HepG2 (cell line): ENCODE measurements around the gene GRIN3B. TPM values are rescaled to one million over a fixed set of nuclear protein-coding genes. Genes with fewer than 3 reads are reported as not detected.

Experiments used
- BRCA1 ChIP-seq: sonication (generic); formaldehyde crosslinking; IDR thresholded peaks from 2 replicates; pipeline ENCODE4 v1.4.0; 2020; ENCODE audit warnings: missing genetic modification reagents
- CC2D1A ChIP-seq: sonication (generic); formaldehyde crosslinking; IDR thresholded peaks from 2 replicates; pipeline ENCODE4 v1.8.1; 2023; ENCODE audit warnings: mild to moderate bottlenecking, missing genetic modification reagents
- EEA1 ChIP-seq: sonication (generic); formaldehyde crosslinking; IDR thresholded peaks from 2 replicates; pipeline ENCODE4 v1.5.1; 2020; ENCODE audit warnings: mild to moderate bottlenecking, missing genetic modification reagents, borderline replicate concordance
- ISX ChIP-seq: sonication (generic); formaldehyde crosslinking; conservative IDR thresholded peaks from 2 replicates; pipeline ENCODE4 v1.5.0; 2020; ENCODE audit warnings: missing genetic modification reagents
- MED8 ChIP-seq: sonication (generic); formaldehyde crosslinking; IDR thresholded peaks from 2 replicates; pipeline ENCODE4 v1.8.1; 2023; ENCODE audit warnings: mild to moderate bottlenecking, missing genetic modification reagents; ENCODE audit not compliant: insufficient replicate concordance
- NFKBIZ ChIP-seq: IDR thresholded peaks from 2 replicates; pipeline ENCODE4 v1.6.1; 2018; ENCODE audit warnings: missing genetic modification reagents, missing compliant biosample characterization
- PATZ1 ChIP-seq: sonication (generic); formaldehyde crosslinking; IDR thresholded peaks from 2 replicates; pipeline ENCODE4 v1.4.0; 2020; ENCODE audit warnings: missing genetic modification reagents
- PCBP1 ChIP-seq: fragments of 200-400 bp; formaldehyde crosslinking; IDR thresholded peaks from 2 replicates; pipeline ENCODE4 v1.6.1; 2017; ENCODE audit warnings: mild to moderate bottlenecking, low read depth, low read length, borderline replicate concordance
- ZNF10 ChIP-seq: sonication (generic); formaldehyde crosslinking; IDR thresholded peaks from 2 replicates; pipeline ENCODE4 v1.4.0; 2020; ENCODE audit warnings: mild to moderate bottlenecking, low read depth, missing genetic modification reagents, borderline replicate concordance
- ZNF264 ChIP-seq: sonication (generic); formaldehyde crosslinking; IDR thresholded peaks from 2 replicates; pipeline ENCODE4 v1.4.0; 2020; ENCODE audit warnings: missing genetic modification reagents
- ZNF768 ChIP-seq: sonication (generic); formaldehyde crosslinking; IDR thresholded peaks from 2 replicates; pipeline ENCODE4 v1.4.0; 2020; ENCODE audit warnings: missing genetic modification reagents
- polyA plus RNA-seq, 8 experiments: library from polyadenylated mRNA; depleted of rRNA in 3 of 8; stranded (reverse) in 7 of 8; unstranded in 1 of 8; fragments of >200 nt; fragmentation: Illumina TruSeq in 4 of 8; extraction: Trizol in 4 of 8; gene quantifications; 2 replicates each; pipeline versions ENCODE4 v1.2.1 to v1.2.3, GENCODE V29; 2011 to 2016; ENCODE audit warnings: low read depth in 4 of 8, missing spikeins in 1 of 8, mixed read lengths in 1 of 8; ENCODE audit not compliant: insufficient read depth in 1 of 8
- total RNA-seq, 5 experiments: library from RNA; depleted of rRNA; stranded (reverse); fragments of >200 nt; fragmentation: Illumina TruSeq; extraction: Trizol; gene quantifications; 2 replicates each; pipeline ENCODE4 v1.2.3, GENCODE V29; 2016; ENCODE audit warnings: low read depth in 1 of 5
- TF ChIP-seq, protein P1 (sequence below): sonication (generic); formaldehyde crosslinking; IDR thresholded peaks from 2 replicates; pipeline ENCODE4 v1.8.1; 2023; ENCODE audit warnings: missing genetic modification reagents, mild to moderate bottlenecking, borderline replicate concordance
- TF ChIP-seq, protein P2 (sequence below): sonication (generic); formaldehyde crosslinking; IDR thresholded peaks from 2 replicates; pipeline ENCODE4 v1.4.0; 2020; ENCODE audit warnings: missing genetic modification reagents
- TF ChIP-seq, protein P3 (sequence below): sonication (generic); formaldehyde crosslinking; IDR thresholded peaks from 2 replicates; pipeline ENCODE4 v1.4.0; 2020; ENCODE audit warnings: missing genetic modification reagents, borderline replicate concordance
- TF ChIP-seq, protein P4 (sequence below): sonication (generic); formaldehyde crosslinking; IDR thresholded peaks from 2 replicates; pipeline ENCODE4 v1.8.0; 2022; ENCODE audit warnings: missing genetic modification reagents, mild to moderate bottlenecking, moderate library complexity, borderline replicate concordance
- TF ChIP-seq, protein P5 (sequence below): sonication (generic); formaldehyde crosslinking; IDR thresholded peaks from 2 replicates; pipeline ENCODE4 v1.8.1; 2023; ENCODE audit warnings: mild to moderate bottlenecking, inconsistent platforms, moderate library complexity, missing genetic modification reagents, borderline replicate concordance

GRIN3B gene
- total and polyA plus RNA-seq, 2 of the 13 experiments (the other 11 are each of a cell fraction or from before 2014, with no cell fraction given), result 0.07 to 0.20 TPM

- TF ChIP-seq PATZ1, result peak; percentile 93
- TF ChIP-seq ISX (CRISPR knock-in tag), result no peak
- TF ChIP-seq EEA1 (CRISPR knock-in tag), result 0 out of 2 replicates have a peak, but pooled peaks have one; percentile 48
- TF ChIP-seq, protein P1, sequence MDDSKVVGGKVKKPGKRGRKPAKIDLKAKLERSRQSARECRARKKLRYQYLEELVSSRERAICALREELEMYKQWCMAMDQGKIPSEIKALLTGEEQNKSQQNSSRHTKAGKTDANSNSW (CRISPR knock-in tag), result no peak
- TF ChIP-seq MED8 (CRISPR knock-in tag), result no peak
- TF ChIP-seq PCBP1, result no peak
- TF ChIP-seq ZNF768 (CRISPR knock-in tag), result peak; percentile 41; the same call in 1 of the 2 replicates
- no peak for TF ChIP-seq ZNF264 (CRISPR knock-in tag)
- no peak for TF ChIP-seq BRCA1 (CRISPR knock-in tag)
- TF ChIP-seq CC2D1A (CRISPR knock-in tag), result no peak
- TF ChIP-seq, protein P2, sequence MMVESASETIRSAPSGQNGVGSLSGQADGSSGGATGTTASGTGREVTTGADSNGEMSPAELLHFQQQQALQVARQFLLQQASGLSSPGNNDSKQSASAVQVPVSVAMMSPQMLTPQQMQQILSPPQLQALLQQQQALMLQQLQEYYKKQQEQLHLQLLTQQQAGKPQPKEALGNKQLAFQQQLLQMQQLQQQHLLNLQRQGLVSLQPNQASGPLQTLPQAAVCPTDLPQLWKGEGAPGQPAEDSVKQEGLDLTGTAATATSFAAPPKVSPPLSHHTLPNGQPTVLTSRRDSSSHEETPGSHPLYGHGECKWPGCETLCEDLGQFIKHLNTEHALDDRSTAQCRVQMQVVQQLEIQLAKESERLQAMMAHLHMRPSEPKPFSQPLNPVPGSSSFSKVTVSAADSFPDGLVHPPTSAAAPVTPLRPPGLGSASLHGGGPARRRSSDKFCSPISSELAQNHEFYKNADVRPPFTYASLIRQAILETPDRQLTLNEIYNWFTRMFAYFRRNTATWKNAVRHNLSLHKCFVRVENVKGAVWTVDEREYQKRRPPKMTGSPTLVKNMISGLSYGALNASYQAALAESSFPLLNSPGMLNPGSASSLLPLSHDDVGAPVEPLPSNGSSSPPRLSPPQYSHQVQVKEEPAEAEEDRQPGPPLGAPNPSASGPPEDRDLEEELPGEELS (CRISPR knock-in tag), result no peak
- TF ChIP-seq, protein P3, sequence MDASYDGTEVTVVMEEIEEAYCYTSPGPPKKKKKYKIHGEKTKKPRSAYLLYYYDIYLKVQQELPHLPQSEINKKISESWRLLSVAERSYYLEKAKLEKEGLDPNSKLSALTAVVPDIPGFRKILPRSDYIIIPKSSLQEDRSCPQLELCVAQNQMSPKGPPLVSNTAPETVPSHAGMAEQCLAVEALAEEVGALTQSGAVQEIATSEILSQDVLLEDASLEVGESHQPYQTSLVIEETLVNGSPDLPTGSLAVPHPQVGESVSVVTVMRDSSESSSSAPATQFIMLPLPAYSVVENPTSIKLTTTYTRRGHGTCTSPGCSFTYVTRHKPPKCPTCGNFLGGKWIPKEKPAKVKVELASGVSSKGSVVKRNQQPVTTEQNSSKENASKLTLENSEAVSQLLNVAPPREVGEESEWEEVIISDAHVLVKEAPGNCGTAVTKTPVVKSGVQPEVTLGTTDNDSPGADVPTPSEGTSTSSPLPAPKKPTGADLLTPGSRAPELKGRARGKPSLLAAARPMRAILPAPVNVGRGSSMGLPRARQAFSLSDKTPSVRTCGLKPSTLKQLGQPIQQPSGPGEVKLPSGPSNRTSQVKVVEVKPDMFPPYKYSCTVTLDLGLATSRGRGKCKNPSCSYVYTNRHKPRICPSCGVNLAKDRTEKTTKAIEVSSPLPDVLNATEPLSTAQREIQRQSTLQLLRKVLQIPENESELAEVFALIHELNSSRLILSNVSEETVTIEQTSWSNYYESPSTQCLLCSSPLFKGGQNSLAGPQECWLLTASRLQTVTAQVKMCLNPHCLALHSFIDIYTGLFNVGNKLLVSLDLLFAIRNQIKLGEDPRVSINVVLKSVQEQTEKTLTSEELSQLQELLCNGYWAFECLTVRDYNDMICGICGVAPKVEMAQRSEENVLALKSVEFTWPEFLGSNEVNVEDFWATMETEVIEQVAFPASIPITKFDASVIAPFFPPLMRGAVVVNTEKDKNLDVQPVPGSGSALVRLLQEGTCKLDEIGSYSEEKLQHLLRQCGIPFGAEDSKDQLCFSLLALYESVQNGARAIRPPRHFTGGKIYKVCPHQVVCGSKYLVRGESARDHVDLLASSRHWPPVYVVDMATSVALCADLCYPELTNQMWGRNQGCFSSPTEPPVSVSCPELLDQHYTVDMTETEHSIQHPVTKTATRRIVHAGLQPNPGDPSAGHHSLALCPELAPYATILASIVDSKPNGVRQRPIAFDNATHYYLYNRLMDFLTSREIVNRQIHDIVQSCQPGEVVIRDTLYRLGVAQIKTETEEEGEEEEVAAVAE (CRISPR knock-in tag), result no peak
- no peak for TF ChIP-seq NFKBIZ (CRISPR knock-in tag)
- TF ChIP-seq, protein P4, sequence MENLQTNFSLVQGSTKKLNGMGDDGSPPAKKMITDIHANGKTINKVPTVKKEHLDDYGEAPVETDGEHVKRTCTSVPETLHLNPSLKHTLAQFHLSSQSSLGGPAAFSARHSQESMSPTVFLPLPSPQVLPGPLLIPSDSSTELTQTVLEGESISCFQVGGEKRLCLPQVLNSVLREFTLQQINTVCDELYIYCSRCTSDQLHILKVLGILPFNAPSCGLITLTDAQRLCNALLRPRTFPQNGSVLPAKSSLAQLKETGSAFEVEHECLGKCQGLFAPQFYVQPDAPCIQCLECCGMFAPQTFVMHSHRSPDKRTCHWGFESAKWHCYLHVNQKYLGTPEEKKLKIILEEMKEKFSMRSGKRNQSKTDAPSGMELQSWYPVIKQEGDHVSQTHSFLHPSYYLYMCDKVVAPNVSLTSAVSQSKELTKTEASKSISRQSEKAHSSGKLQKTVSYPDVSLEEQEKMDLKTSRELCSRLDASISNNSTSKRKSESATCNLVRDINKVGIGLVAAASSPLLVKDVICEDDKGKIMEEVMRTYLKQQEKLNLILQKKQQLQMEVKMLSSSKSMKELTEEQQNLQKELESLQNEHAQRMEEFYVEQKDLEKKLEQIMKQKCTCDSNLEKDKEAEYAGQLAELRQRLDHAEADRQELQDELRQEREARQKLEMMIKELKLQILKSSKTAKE (CRISPR knock-in tag), result no peak
- TF ChIP-seq, protein P5, sequence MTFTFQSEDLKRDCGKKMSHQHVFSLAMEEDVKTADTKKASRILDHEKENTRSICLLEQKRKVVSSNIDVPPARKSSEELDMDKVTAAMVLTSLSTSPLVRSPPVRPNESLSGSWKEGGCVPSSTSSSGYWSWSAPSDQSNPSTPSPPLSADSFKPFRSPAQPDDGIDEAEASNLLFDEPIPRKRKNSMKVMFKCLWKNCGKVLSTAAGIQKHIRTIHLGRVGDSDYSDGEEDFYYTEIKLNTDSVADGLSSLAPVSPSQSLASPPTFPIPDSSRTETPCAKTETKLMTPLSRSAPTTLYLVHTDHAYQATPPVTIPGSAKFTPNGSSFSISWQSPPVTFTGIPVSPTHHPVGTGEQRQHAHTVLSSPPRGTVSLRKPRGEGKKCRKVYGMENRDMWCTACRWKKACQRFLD, result no peak
- TF ChIP-seq ZNF10 (CRISPR knock-in tag), result no peak
Measured at GRCh38 chr19:1025960-1026782, 26.0 kb downstream of the GRIN3B start, which contains the start of gene CNN2 (continued).
